Astrocyte (in vitro differentiated cells and primary cell): Measurements from ENCODE around the gene CTNND2. TPM values are rescaled to one million over a fixed set of nuclear protein-coding genes. Genes with fewer than 3 reads are reported as not detected.

Experiments used
- DNase-seq: peaks from one replicate; pipeline ENCODE4 v3.0.0-alpha.2; 2010; ENCODE audit warnings: low read depth
- FAIRE-seq: peaks from 2 replicates; lab custom pipeline; 2011; peaks lifted over from hg19 to GRCh38; lab: Jason Lieb, UNC
- H2AFZ ChIP-seq: 2 replicates; pipeline ENCODE4 v1.6.0; 2012; ENCODE audit warnings: low read depth, low read length, inconsistent platforms
- H3K27ac ChIP-seq: 2 replicates; pipeline ENCODE4 v1.5.1; 2011; ENCODE audit warnings: low read depth, low read length, inconsistent platforms
- H3K27me3 ChIP-seq: 2 replicates; pipeline ENCODE4 v1.6.0; 2011; ENCODE audit warnings: low read length, inconsistent platforms; ENCODE audit not compliant: insufficient read depth
- H3K36me3 ChIP-seq: 2 replicates; pipeline ENCODE4 v1.5.1; 2011; ENCODE audit warnings: low read length, inconsistent platforms; ENCODE audit not compliant: insufficient read depth
- H3K4me1 ChIP-seq: 2 replicates; pipeline ENCODE4 v1.5.1; 2011; ENCODE audit warnings: low read length, inconsistent platforms; ENCODE audit not compliant: insufficient read depth
- H3K4me2 ChIP-seq: 2 replicates; pipeline ENCODE4 v1.6.0; 2012; ENCODE audit warnings: low read length, inconsistent platforms
- H3K4me3 ChIP-seq: 2 replicates; pipeline ENCODE4 v1.5.1; 2011; ENCODE audit warnings: low read depth, mild to moderate bottlenecking, low read length, inconsistent platforms; ENCODE audit not compliant: insufficient read depth
- H3K79me2 ChIP-seq: 2 replicates; pipeline ENCODE4 v1.6.0; 2012; ENCODE audit warnings: mild to moderate bottlenecking, low read length, inconsistent platforms; ENCODE audit not compliant: insufficient read depth
- H3K9ac ChIP-seq: 2 replicates; pipeline ENCODE4 v1.6.0; 2012; ENCODE audit warnings: mild to moderate bottlenecking, low read length, inconsistent platforms
- H3K9me3 ChIP-seq: 2 replicates; pipeline ENCODE4 v1.5.1; 2012; ENCODE audit warnings: low read depth, mild to moderate bottlenecking, low read length, inconsistent platforms; ENCODE audit not compliant: insufficient read depth
- H4K20me1 ChIP-seq: 2 replicates; pipeline ENCODE4 v1.6.0; 2012; ENCODE audit warnings: low read length, inconsistent platforms; ENCODE audit not compliant: insufficient read depth
- H3K27ac Mint-ChIP-seq: one replicate; pipeline ENCODE4 v1.8.0; 2021; ENCODE audit warnings: mild to moderate bottlenecking, mixed read lengths; ENCODE audit not compliant: unreplicated experiment
- H3K27me3 Mint-ChIP-seq: one replicate; pipeline ENCODE4 v1.8.0; 2021; ENCODE audit warnings: low read depth, mixed read lengths; ENCODE audit not compliant: unreplicated experiment
- H3K36me3 Mint-ChIP-seq: one replicate; pipeline ENCODE4 v1.8.0; 2021; ENCODE audit warnings: low read depth, mixed read lengths; ENCODE audit not compliant: unreplicated experiment
- H3K4me1 Mint-ChIP-seq: one replicate; pipeline ENCODE4 v1.8.0; 2021; ENCODE audit warnings: low read depth, mixed read lengths; ENCODE audit not compliant: unreplicated experiment
- H3K4me3 Mint-ChIP-seq: one replicate; pipeline ENCODE4 v1.8.0; 2021; ENCODE audit warnings: mild to moderate bottlenecking, moderate library complexity, mixed read lengths; ENCODE audit not compliant: unreplicated experiment
- H3K9me3 Mint-ChIP-seq: one replicate; pipeline ENCODE4 v1.8.0; 2021; ENCODE audit warnings: mild to moderate bottlenecking, mixed read lengths; ENCODE audit not compliant: unreplicated experiment
- CTCF ChIP-seq: IDR thresholded peaks from 2 replicates; pipeline ENCODE4 v1.5.1; 2011; ENCODE audit warnings: low read depth, mild to moderate bottlenecking, inconsistent platforms, low read length, moderate library complexity; ENCODE audit not compliant: insufficient read depth
- EZH2 ChIP-seq: IDR thresholded peaks from 2 replicates; pipeline ENCODE4 v1.6.1; 2012; ENCODE audit warnings: mild to moderate bottlenecking, low read length, inconsistent platforms; ENCODE audit not compliant: insufficient read depth
- total RNA-seq: library from RNA; stranded (reverse); gene quantifications from 2 replicates; pipeline ENCODE4 v1.2.1, GENCODE V29; 2021

CTNND2 gene
- total RNA-seq, 1 donor from 2014 or later = 4.5 TPM

- Mint-ChIP-seq H3K27me3 (peaks cover 3% of the 10 kb centered on the region), H3K4me3 (no peak overlapping the region), H3K4me1 (no peaks in the 10 kb centered on the region), H3K27ac (no peak overlapping the region), H3K9me3 (peaks cover 5% of the 10 kb centered on the region), H3K36me3 (no peaks in the 10 kb centered on the region)
- Histone ChIP-seq H3K27me3 (no peaks in the 10 kb centered on the region), H3K79me2 (no peaks in the 10 kb centered on the region), H3K4me3 (no peak overlapping the region), H3K4me2 (no peak overlapping the region), H3K9ac (no peak overlapping the region), H3K4me1 (no peaks in the 10 kb centered on the region), H3K36me3 (no peaks in the 10 kb centered on the region), H4K20me1 (no peaks in the 10 kb centered on the region), H3K9me3 (peaks cover 3% of the 10 kb centered on the region), H2AFZ (no peak overlapping the region), H3K27ac (no peak overlapping the region)
- no peak for TF ChIP-seq CTCF
- TF ChIP-seq EZH2 = no peak
- FAIRE-seq (no peak), DNase-seq (no peak)
Observed at GRCh38 chr5:11281842-11282241, 622.4 kb downstream of the CTNND2 start.

DNA sequence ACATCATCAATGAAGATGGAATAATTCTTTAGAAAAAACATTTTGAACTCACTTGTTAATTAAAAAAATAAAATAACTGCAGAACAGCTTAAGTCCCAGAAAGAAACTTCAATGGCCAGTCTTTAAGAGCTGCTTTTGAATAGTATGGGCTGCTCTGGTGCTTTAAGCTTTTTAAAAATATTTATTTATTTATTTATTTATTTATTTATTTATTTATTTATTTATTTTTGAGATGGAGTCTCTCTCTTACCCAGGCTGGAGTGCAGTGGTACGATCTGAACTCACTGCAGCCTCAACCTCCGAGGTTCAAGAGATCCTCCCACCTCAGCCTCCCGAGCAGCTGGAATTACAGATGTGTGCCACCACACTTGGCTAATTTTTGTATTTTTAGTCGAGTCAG is 626.9 kb downstream of the CTNND2 start:
- Mint-ChIP-seq H3K4me1 (no peaks in the 10 kb centered on the region), H3K27me3 (peaks cover 3% of the 10 kb centered on the region)

More for the DNA sequence above, 626.9 kb downstream of the CTNND2 start:
- H3K9ac ChIP-seq = no peak overlapping the region
- no peaks in the 10 kb centered on the region for H3K4me1 ChIP-seq
- Mint-ChIP-seq H3K36me3 (no peaks in the 10 kb centered on the region), H3K27ac (no peak overlapping the region), H3K4me3 (no peak overlapping the region), H3K9me3 (no peaks in the 10 kb centered on the region)
- no peak for FAIRE-seq
- H3K79me2 ChIP-seq = no peaks in the 10 kb centered on the region
- H4K20me1 ChIP-seq = no peaks in the 10 kb centered on the region
- no peak overlapping the region for H3K4me2 ChIP-seq
- TF ChIP-seq CTCF (no peak), EZH2 (no peak)
- H3K27ac ChIP-seq = no peak overlapping the region
- no peak overlapping the region for H3K4me3 ChIP-seq
- H3K9me3 ChIP-seq = peaks cover 3% of the 10 kb centered on the region
- H3K36me3 ChIP-seq = no peaks in the 10 kb centered on the region
- no peaks in the 10 kb centered on the region for H3K27me3 ChIP-seq
- DNase-seq = no peak
- no peak overlapping the region for H2AFZ ChIP-seq
